Measurements from ENCODE around the gene CCDC150. TPM values are rescaled to one million over a fixed set of nuclear protein-coding genes. Genes with fewer than 3 reads are reported as not detected.

The CCDC150 gene
- total and polyA plus RNA-seq, 2 of the 8 experiments (the other 6 are each of a cell fraction or from before 2014, with no cell fraction given): 8.3 to 31.9 TPM

DNA sequence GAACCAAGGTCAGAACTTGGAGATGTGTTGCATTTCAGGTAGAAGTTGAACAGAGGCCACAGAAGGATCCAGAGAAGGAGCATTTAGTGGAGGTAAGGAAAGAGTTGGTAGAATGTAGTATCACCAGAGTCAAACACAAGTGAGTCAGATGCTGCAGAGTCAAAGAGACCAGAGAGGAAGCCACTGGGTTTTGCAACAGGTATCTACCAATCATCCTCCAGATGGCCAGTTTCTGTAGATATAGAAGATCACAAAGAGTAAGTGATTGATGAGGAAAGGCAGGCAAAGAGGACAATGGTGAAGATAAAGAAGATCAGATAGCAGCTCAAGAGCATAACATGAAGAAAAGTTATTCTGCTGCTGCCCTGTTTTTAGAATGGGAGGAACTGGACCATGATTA, 84.1 kb downstream of the CCDC150 start:
- Histone ChIP-seq H3K4me1 (replicated peaks in 1 of 4; ENCODE audit: control insufficient read depth in 3 of 4, insufficient read depth in 4 of 4, low read length in 3 of 4) (no peaks in the 10 kb centered on the region), H3K4ac (replicated peaks; ENCODE audit: insufficient read length, low read depth, low read length) (no peak overlapping the region), H4K20me1 (replicated peaks in 1 of 2; ENCODE audit: control insufficient read depth in 1 of 2, insufficient read depth in 2 of 2, low read length in 2 of 2) (no peaks in the 10 kb centered on the region), H3K79me2 (ENCODE audit: control insufficient read depth in 1 of 2, insufficient read depth in 2 of 2, low read length in 2 of 2) (no peaks in the 10 kb centered on the region), H3K56ac (replicated peaks; ENCODE audit: insufficient read length, low read depth, low read length) (no peak overlapping the region), H4K5ac (ENCODE audit: insufficient read length, low read depth, low read length) (no peak overlapping the region), H3K18ac (ENCODE audit: extremely low read depth, low read length) (no peak overlapping the region), H2BK5ac (ENCODE audit: low read depth, low read length) (no peak overlapping the region), H3K36me3 (ENCODE audit: control insufficient read depth in 2 of 4, insufficient read depth in 4 of 4, low read length in 3 of 4) (peaks cover 5 to 66% (median 33%) of the 10 kb centered on the region in 4 experiments), H2BK15ac (ENCODE audit: low read length) (no peak overlapping the region), H2BK12ac (ENCODE audit: low read depth, low read length) (no peak overlapping the region), H2BK120ac (replicated peaks; ENCODE audit: low read depth, low read length) (no peak overlapping the region), H4K8ac (ENCODE audit: extremely low read depth, insufficient read depth, low read length) (no peak overlapping the region), H3K4me2 (ENCODE audit: insufficient read depth in 1 of 2, low read depth in 2 of 2, low read length in 2 of 2) (no peak overlapping the region), H2BK20ac (ENCODE audit: low read length) (no peak overlapping the region), H3K9me3 (ENCODE audit: insufficient read depth in 2 of 2, low read depth in 1 of 2, low read length in 1 of 2) (no peaks in the 10 kb centered on the region), H3K79me1 (ENCODE audit: low read depth, low read length) (no peaks in the 10 kb centered on the region), H2AFZ (ENCODE audit: low read length) (no peak overlapping the region), H3K23ac (ENCODE audit: insufficient read length) (no peak overlapping the region), H2AK5ac (ENCODE audit: low read depth, low read length) (no peak overlapping the region), H3K27me3 (replicated peaks in 1 of 4; ENCODE audit: control insufficient read depth in 3 of 4, extremely low read depth in 1 of 4, insufficient read depth in 3 of 4, low read length in 3 of 4) (no peaks in the 10 kb centered on the region), H4K91ac (replicated peaks; ENCODE audit: insufficient read length, low read length) (no peak overlapping the region), H3K23me2 (ENCODE audit: low read depth, low read length) (no peaks in the 10 kb centered on the region), H3K27ac (ENCODE audit: low read depth, low read length) (no peak overlapping the region), H3K14ac (ENCODE audit: insufficient read length) (no peak overlapping the region), H3K4me3 (ENCODE audit: extremely low read depth in 1 of 4, insufficient read depth in 2 of 4, low read depth in 3 of 4, low read length in 4 of 4) (no peak overlapping the region), H3K9ac (replicated peaks in 1 of 4; ENCODE audit: extremely low read depth in 1 of 4, low read depth in 3 of 4, low read length in 3 of 4) (no peak overlapping the region)
- DNase-seq (ENCODE audit: low read depth in 1 of 2, low spot score in 2 of 2) (no peak), FAIRE-seq (no peak)
- TF ChIP-seq KDM4A (IDR thresholded peaks at IDR 0.05; ENCODE audit: low read depth, low read length, severe bottlenecking): no peak
- CTCF ChIA-PET (ENCODE audit: partially characterized antibody): interaction anchor here (1.4 kb wide), 1 partner anchor 13 kb away, joined by 3 read pairs; no protein-coding TSS in a partner anchor
- POLR2A ChIA-PET (ENCODE audit: partially characterized antibody): no interaction called here
